Uterus (tissue), 2 donors: Measurements from ENCODE around the gene CPSF4L.

Experiments
- CTCF ChIP-seq, 4 experiments: fragments of 200-600 bp in 2 of 4; fragments of 450-650 bp in 2 of 4; sonication (generic) in 2 of 4; IDR thresholded peaks; one replicate each; pipeline ENCODE4 v1.5.1; 2016 to 2019; ENCODE audit warnings: antibody characterized with exemption in 4 of 4, mild to moderate bottlenecking in 2 of 4, moderate library complexity in 1 of 4
- POLR2A ChIP-seq, 2 donors: fragments of 450-650 bp; IDR thresholded peaks; one replicate each; pipeline ENCODE4 v1.6.1; 2016; ENCODE audit warnings: antibody characterized with exemption in 2 of 2, mild to moderate bottlenecking in 1 of 2, moderate library complexity in 1 of 2

GRCh38 chr17:73308017-73308823, 46.5 kb upstream of the CPSF4L start:
- TF ChIP-seq CTCF (IDR thresholded peaks at IDR 0.05) (no peak), POLR2A (IDR thresholded peaks at IDR 0.05) (peak in 1 of 2 donors; percentile 49)
